Choroid plexus epithelial cell (primary cell): ENCODE results near the gene QRICH2.

Source experiments
- DNase-seq: peaks from one replicate; pipeline ENCODE4 v3.0.0-alpha.2; 2010; ENCODE audit warnings: low read depth
- H3K4me3 ChIP-seq: 2 replicates; pipeline ENCODE4 v1.5.1; 2011; ENCODE audit warnings: low read depth, mild to moderate bottlenecking, control low read depth, low read length, moderate library complexity
- TF ChIP-seq, protein P1 (sequence below): conservative IDR thresholded peaks from 2 replicates; pipeline ENCODE4 v1.5.1; 2011; ENCODE audit warnings: low read depth, mild to moderate bottlenecking, control low read depth, inconsistent platforms, low read length, moderate library complexity

QRICH2 gene

DNA sequence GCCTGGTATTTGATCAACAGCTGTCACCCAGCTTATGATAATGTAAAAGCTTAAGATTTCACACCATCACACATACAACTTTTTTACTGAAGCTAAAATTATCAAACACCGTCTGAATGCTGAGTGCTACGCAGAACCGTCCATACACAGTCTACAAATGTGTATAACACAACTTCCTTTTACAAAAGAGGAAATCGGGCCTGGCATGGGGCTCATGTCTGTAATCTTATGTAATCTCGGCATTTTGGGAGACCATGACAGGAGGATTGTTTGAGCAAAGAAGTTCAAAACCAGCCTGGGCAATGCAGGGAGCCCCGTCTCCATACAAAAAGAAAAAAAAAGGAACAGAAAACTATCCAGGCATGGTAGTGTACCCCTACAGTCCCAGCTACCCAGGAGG, 19.6 kb upstream of the QRICH2 start:
- TF ChIP-seq, protein P1, sequence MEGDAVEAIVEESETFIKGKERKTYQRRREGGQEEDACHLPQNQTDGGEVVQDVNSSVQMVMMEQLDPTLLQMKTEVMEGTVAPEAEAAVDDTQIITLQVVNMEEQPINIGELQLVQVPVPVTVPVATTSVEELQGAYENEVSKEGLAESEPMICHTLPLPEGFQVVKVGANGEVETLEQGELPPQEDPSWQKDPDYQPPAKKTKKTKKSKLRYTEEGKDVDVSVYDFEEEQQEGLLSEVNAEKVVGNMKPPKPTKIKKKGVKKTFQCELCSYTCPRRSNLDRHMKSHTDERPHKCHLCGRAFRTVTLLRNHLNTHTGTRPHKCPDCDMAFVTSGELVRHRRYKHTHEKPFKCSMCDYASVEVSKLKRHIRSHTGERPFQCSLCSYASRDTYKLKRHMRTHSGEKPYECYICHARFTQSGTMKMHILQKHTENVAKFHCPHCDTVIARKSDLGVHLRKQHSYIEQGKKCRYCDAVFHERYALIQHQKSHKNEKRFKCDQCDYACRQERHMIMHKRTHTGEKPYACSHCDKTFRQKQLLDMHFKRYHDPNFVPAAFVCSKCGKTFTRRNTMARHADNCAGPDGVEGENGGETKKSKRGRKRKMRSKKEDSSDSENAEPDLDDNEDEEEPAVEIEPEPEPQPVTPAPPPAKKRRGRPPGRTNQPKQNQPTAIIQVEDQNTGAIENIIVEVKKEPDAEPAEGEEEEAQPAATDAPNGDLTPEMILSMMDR: no peak
- DNase-seq: no peak
- H3K4me3 ChIP-seq: no peak overlapping the region

DNA sequence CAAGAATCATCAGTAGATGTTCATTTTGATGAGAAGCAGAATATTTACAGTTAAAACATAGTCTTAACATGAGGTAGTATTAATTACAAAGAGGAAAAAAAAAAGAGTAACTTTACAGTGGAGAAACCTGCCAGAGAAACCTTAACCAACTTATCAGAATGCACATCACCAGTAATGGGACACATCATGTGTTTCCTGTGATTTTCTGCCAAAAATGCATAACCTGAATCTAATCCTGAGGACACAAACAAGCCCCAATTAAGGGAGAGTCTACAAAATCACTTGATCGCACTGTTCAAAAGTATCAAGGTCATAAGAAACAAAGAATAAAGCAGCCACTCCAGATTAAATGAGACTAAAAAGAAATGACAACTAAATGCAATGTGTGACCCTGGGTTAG, 18.2 kb upstream of the QRICH2 start:
- TF ChIP-seq, protein P1: no peak
- H3K4me3 ChIP-seq: no peak overlapping the region
- DNase-seq: peak; percentile 31

DNA sequence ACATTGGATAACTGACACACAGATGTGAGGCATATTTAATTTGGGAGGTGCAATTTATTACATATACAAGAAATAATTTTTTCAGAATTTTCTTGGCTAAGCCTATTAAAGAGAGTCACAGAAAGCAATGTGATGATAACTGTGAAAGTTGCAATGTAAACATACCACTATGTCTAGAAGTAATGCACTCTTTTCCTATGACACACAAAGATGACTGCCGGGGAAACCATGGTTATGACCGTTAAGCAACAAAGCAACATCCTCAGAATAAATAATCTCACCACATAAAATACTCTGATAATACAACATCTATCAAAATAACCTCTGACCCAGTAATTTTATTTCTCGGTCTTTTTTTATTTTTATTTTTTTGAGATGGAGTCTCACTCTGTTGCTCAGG, 10.5 kb upstream of the QRICH2 start:
- DNase-seq: peak; percentile 47
- no peak overlapping the region for H3K4me3 ChIP-seq
- TF ChIP-seq, protein P1: no peak

DNA sequence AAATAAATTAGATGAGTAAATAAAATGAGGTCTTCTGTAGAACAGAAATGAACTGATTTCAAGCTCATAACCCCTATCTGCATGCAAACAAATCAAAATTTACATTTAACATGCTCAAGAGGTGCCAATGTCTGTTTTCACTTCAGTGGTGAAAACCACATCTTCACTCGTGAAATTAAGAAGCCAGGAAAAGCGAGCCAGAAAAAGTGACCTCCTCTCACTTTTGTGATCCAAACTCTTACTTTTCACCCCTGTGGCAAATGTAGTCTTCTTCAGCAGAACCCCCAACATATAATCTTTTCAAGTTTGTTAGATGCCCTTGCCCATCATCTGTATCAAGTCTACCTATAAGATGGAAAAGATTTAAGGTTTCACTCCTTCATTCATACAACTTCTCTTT, 9.5 kb upstream of the QRICH2 start:
- TF ChIP-seq, protein P1: no peak
- DNase-seq: no peak
- no peak overlapping the region for H3K4me3 ChIP-seq

DNA sequence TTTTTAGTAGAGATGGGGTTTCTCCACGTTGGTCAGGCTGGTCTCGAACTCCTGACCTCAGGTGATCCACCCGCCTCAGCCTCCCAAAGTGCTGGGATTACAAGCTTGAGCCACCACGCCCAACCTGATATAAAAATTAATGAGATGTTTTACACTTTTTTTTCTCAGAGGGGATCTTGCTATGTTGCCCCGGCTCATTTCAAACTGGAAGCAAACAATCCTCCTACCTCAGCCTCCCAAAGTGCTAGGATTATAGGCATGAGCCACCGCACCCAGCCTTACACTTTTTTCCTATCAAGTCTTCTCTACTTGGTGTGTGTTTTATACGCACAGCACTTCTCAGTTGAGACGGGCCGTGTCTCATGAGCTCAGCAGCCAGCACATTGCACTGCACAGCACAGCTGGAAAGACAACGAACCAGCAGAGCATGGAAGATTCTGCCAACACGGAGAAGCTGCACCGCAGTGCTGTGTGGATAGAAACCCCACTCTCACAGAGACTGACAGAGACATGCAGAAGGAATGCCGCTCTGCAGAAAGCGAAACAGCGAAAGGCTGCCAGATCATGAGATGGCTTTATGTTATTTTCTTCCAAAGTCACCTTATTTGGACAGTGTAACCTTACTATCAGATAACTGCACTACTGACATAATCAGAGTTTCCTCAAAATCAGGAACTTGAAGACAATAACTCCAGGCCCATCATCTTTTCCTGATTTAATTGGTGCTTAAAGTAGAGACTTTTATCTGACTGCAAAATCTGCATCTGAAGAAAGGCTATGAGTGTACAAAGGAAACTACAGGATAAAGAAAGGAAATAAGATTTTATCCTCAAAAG, 6.5 kb upstream of the QRICH2 start:
- H3K4me3 ChIP-seq: peak overlapping the region; percentile 5
- TF ChIP-seq, protein P1: no peak
- DNase-seq: peak; percentile 73

DNA sequence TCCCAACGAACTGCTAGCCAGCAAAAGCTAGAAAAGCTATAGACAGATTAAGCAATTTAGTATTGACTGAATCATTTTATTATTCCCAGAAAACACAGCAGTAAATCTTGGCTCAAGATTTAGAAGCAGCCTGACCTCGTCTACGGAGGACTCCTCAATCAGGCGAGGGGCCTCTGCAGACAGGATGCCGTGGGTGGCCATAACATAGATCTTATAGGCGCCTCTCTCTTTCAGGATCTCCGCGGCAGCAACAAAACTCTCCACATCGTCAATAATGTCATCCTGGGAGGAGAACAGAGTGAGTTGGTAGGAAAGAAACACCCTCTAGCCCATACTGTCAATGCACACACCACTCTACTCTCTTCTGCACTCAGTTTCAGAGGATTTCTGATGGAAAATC, 4.7 kb upstream of the QRICH2 start:
- H3K4me3 ChIP-seq: no peak overlapping the region
- TF ChIP-seq, protein P1: no peak
- no peak for DNase-seq

DNA sequence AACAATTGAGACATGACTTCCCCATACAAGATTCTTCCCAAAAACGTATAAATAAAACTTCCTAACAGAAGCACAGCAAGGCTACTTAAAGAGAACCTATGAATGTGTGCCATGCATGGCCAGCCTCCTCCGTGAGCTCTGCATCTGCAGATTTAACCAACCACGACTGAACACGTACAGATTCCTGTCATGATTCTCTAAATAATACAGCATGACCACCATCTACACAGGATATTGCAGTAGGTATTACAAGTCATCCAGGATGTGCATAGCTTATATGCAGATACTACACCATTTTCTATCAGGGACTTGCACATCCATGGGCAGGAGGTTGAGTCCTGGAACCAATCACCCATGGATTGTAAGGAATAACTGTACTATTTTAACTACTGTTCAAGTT, 1.4 kb upstream of the QRICH2 start:
- TF ChIP-seq, protein P1: no peak
- H3K4me3 ChIP-seq: no peak overlapping the region
- DNase-seq: no peak
